NCI-H82 treated with DMSO at 0.1 percent for 48 hours (cell line): ENCODE data around the gene ACVR2A.

Source experiments
- DNase-seq: peaks from one replicate; lab custom pipeline; 2025; ENCODE audit not compliant: unreplicated experiment; lab: John Stamatoyannopoulos, UW

Gene ACVR2A

DNA sequence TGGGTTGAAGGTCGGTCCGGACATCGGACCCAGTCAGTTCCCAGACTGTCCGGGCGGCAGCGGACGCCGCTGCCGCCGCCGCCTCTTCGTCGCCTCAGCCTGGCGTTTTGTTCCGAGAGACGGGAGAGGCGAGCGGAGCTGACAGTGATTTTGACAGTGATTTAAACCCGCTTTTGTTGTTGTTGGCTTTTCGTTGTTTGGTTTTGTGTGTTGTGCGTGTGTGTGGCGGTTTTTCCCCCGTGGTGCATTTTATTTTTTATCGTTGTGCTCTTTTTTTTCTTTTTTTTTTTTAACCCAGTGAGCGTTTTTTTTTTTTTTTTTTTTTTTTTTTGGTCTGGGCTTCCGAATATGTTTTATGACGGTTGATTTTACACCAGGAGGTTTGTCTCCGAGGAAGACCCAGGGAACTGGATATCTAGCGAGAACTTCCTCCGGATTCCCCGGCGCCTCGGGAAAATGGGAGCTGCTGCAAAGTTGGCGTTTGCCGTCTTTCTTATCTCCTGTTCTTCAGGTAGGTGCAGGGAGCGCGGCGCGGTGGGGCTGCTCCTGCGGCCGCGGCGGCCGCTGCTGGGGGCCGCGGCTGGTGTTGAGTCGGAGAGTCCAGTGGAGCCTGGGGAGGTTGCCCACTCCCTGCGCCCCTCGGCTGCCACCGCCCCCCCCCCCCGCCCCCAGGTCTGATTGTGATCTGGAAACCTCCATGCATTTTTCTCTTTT lies at the start of gene ACVR2A:
ACVR2A (plus strand) TSS at position 333 of the 714 bp plus-strand sequence; CDS start at position 457, 124 bp downstream.
- DNase-seq, result no peak

DNA sequence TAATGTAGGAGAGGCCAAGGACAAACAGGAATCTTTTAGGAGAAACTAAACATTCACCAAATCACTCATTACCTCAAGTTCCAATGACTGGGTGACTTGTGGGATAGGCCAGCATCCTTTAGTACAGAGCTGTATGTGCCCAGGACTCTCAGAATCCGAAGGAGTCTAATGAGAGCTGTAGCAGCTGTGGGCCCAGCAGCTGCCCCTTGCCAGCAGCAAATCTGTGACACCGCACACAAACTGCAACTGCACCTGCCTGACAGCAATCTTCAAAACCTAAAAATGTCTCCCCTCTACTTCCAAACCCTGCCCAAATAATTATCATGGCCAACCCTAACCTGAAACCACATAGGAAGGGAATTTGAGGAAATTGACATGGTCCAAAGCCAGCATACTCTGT lies 44.5 kb upstream of the ACVR2A start:
- DNase-seq, result no peak

DNA sequence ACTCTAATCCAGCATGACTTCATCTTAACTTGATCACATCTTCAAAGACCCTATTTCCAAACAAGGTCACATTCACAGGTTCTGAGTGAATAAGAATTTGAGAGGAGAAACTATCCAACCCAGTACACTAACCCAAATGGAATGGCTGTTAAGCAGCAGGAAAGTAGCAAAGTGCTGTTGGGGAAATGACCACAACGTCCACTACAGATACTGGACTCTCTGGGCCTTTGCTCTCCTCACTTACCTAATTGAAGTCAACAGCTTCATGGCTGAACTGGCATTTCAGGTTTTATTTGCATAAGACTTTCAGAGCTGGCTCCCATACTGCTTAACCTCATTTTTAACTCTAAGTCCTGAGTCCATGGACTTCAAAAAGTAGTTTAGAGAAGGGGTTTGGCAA lies 38.0 kb upstream of the ACVR2A start:
- DNase-seq, result no peak

DNA sequence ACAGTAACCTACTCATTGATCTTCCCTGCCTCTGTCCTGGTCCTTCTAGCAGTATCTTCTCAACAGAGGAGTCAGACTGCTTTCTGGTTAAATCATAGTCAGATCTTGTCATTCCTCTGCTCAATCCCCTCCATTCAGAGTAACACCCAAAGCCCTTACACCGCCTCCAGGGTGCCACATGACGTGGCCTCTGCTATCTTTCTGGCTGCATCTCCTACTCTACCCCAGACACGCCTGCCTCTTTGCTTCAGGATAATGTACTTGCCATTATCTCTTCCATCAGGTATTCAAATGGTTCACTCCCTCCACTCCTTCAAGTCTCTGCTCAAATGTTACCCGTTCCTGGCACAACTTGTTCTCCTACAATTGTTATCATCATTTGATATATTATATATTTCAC lies 36.3 kb upstream of the ACVR2A start:
- no peak for DNase-seq

DNA sequence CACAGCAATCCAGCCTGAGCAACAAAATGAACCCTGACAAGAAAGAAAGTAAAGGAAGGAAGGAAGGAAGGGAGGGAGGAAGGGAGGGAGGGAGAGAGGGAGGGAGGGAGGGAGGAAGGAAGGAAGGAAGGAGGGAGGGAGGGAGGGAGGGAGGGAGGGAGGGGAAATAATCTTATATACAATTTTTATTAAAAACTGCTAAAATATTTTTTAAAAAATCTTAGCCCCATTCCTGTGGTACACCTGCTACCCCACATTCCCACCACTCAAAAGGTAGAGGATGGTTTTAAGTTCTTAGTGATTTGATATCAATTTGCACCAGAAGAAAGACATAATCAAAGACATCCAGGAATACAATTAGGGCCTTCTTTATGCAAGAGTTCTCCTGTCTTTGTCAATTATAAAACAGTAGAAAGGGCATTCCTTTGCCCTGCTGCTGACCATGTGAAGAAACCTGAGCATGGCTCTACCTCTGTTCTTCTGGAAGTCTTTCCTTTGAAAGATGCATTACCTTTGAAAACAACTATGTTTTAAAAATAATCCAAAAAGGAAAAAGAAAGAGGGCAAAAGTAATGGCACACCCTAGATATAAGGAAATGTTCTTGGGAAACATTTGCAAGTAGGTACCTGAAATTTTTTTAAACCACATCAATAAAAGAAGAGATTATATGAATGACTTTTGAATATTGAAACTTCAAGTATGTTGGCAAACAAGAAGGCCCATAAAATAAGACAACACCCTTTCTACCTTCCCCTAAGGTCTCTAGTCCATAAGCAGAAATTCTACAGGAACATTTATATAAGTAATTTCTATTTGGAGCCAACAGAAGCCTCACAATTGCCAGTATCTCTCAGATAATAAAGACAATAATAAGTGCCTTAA lies 33.7 kb upstream of the ACVR2A start:
- no peak for DNase-seq

DNA sequence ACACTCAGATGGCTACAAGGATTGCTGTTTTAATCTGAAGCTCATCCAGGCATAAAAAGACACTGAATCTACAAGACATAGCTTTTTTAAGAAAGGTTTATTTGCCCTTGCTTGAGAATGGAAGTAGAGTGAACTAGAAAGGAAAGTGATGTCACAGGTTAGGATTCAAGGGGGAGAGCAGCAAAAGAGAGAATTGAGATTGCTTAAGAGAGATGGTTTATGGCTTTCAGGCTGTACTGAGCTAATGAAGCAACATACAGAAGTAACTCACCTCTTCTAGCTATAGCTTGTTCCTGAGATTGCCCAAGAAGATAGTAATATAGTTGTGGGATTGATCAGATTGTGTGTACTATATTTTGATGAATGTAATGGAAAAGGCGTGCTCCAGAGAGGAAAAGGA lies 26.1 kb upstream of the ACVR2A start:
- DNase-seq, result no peak

DNA sequence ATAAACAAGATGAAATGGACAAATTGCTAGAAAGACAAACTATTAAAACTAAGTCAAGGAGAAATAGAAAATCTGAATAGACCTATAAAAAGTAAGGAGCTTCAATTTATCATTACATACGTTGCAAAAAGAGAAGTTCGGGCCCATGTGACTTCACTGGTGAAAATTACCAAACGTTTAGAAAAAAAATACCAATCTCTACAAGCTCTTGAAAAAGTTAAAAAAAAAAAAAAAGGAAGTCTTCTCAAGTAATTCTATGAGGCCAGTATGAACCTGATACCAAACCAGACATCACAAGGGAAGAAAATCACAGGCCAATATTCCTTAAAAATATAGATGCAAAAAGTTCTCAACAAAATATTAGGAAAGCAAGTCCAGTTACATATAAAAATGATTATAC lies 20.2 kb upstream of the ACVR2A start:
- DNase-seq, result no peak

DNA sequence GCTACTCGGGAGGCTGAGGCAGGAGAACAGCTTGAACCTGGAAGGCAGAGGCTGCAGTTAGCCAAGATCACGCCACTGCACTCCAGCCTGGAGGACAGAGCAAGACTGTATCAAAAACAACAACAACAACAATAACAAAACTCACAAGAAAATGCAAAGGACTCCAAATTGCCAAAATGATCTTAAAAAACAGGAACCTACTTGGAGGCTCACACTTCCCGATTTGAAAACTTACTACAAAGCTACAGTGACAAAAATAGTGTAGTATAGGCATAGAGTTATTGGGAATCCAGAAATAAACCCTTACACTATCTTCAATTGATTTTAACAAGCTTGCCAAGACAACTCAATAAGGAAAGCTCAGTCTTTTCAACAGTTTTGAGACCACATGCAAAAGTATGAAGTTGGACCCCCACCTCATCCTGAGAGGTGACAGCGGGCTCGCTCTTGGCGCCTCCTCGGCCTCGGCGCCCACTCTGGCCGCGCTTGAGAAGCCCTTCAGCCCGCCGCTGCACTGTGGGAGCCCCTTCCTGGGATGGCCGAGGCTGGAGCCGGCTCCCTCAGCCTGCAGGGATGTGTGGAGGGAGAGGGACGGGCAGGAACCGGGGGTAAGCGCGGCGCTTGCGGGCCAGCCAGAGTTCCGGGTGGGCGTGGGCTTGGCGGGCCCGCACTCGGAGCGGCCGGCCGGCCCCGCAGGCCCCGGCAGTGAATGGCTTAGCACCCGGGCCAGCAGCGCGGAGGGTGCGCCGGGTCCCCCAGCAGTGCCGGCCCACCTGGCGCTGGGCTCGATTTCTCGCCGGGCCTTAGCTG lies 18.3 kb upstream of the ACVR2A start:
- no peak for DNase-seq

DNA sequence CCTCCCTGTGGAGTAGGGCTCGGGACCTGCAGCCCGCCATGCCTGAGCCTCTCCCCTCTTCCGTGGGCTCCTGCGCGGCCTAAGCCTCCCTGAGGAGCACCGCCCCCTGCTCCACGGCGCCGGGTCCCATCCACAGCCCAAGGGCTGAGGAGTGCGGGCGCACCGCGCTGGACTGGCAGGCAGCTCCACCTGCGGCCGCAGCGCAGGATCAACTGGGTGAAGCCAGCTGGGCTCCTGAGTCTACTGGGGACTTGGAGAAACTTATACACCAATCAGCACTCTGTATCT lies 17.8 kb upstream of the ACVR2A start:
- DNase-seq, result no peak

DNA sequence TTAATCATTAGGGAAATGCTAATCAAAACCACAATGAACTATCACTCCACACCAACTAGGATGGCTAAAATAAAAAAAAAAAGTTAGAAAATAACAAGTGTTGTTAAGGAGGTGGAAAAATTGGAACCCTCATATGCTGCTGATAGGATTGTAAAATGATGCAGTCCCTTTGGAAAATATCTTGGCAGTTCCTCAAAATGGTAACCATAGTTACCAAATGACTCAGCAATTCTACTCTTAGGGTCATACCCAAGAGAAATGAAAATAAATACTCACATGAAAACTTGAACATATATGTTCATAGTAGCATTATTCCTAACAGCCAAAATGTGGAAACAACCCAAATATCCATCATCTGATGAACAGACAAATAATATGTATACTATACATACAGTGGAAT lies 15.7 kb upstream of the ACVR2A start:
- DNase-seq, result no peak

DNA sequence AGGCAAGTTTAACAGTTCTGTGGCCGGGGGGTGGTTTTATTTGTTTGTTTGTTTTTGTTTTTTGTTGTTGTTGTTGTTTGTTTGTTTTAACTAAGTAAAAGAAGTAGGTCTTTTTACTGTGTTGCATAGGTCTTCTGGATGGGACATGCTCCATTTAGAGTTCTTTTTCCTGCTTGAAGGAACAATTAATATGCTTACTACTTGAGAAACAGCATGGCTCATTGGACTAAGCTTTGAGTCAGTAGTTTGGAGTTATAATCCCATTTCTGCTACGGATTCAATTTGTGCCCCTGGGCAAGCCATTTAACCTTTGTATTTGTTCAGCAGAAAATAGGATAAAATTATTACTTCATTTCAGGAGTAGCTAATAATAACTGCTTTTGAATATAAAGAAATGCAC lies 8.7 kb upstream of the ACVR2A start:
- DNase-seq, result no peak

DNA sequence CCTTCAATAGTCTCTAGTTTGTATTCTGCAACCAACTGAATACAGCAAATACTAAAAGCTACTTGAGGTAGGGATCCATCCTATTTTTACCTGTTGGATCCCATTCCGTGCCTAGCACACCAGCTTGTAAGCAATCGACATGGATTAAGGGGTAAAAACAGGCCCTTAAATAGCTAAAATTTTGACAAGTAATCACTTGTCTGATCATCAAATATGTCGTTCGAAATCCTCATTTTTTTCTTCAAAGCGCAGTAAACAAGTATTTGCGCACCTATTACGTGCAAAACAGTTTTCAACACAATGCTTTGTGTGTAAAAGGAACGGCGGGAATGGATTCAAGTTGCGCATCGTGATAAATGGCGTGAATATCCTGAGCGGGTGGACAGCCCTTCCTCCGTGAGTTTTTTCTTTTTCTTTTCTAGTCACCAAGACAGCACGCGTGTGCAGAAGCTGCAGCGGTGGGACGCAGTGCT lies 1.4 kb upstream of the ACVR2A start:
- DNase-seq, result no peak

DNA sequence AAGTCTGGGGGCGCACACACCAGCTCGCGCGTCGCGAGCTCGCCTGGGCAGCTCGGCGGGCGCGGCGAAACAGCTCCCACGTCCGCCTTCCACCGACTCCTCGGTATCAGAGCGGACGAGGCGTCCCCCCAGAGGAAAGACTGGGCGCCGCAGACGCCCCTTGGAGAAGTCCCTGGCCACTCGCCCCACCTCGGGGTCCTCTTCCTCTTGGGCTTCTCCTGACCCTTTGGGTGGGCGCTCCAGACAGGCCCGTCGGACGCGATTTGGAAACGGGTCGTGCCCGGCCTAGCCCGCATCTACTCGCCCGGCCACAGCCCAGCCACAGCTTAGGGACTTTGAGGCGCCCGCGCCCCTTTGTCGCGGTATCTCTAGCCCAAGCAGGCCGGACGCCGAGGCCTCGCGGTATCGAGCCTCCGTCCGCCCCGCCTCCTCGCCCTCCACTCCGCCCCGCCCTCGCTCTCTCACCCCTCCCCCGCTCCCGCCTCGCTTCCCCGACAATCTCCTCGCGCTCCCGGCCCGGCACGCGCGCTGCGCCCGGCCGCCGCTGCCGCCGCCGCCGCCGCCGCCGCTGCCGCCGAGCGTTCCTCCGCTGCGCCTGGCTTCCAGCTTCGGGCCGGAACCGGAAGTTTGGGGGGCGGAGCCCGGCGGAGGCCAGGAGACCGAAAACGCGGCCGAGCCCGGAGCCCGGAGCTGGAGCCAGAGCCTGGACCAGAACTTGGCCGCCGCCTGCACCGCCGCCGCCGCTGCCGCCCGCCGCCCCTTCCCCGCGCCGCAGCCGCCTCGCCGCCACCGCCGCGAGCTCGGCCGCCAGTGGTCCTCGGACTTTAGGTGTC lies 749 bp upstream of the ACVR2A start:
- DNase-seq, result peak; percentile 64

DNA sequence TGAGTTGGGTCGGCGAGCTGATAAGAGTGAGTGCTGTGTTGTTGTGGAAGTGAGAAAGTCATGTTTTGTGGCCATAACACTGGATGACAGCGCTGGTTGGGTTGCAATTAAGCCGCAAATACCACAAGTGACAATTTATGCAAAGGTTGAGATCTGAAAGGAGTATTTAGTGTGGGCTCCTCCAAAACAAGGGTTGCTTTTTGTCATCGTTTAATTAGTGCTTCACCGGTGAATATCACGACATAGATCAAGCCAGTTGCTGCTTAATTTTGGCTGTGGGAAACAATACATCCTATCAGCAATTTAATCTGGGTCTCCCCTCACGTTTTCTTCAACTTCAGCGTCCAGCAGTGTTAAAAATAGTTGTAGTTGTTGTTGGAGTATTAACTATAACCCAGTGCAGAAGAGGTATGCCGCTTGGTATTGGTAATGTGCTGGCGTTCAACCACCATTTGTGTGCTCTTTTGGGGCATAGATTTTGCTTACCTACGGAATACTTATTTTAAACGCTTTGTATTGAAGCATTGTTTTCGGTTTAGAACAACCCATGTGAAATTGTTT lies 662 bp downstream of the ACVR2A start:
- no peak for DNase-seq

DNA sequence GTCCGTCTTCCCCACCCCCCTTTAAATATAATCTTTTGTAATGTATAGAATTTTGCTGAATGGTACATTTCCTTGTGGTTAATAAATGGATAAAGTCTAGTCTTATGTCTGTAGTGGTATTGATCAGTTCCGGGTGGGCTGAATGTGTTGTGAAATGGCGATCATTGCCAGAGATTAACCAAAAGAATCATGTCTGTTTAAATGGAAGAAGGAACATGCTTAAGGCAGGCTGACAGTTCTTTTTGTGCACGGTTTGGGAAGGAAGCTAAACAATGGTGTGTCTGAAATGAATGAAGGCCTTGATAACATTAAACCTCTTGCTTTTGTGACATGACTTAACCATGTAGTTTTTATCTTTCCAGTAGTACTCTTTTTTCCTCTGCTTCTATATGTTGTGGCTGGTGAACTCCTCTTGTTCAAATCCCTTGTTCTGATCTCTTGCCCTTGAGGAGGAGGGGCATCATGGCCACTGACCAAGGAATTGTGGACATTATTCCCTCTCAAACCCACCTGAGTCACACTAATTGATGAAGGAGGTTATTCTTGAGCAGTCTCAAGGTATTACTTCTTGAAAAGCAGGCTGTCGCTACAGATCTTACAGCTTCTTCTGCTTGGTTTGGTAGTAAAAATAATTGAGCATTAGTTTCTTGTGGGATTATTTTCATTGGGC lies 1.7 kb downstream of the ACVR2A start:
- peak; percentile 29 for DNase-seq

DNA sequence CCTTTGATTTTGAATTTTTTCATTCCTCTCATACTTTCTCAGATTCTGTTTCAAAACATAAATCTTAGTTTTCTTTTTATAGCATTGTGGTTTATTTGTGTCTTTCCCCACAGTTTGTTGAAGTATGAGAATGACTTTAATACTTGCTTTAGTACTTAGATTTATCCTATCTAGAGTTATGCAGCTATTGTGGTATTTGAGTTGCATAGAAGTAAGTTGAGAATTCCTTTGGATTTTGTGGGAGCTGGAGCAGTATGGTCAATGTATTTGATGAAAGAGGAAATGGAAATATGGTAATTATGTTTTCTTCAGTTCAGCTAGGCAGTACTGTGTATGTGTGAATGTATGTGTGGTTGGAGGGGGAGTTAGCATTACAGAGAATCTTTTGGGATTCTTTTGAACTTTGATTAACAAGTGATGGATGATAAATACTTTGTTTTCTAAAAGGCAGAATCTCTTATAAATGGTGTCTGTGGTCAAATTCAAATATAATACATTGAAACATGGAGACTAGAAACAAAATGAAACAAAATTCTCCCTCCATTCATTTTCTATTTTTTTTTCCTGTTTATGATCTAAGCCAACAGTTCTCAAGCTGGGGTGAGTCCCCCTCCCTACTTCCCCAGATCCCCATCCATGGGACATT lies 3.0 kb downstream of the ACVR2A start:
- no peak for DNase-seq

DNA sequence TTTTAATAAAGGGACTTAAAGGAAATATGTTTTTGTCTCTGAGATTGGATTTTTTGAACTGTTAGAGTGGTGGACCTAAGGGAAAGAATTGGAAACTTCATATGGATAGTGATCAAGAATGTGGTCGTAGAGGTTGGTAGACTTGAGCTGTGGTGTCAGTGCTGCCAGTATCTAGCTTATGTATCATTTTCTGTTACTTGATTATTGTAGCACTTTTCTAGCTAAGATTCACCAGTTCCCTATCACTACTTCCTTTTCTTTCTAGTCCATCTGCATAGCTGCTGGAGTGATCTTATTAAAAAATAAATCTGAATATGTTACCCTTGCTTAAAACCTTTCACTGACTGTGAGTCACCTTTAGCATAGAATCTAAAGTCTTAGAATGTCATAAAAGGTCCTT lies 6.0 kb downstream of the ACVR2A start:
- DNase-seq, result no peak

DNA sequence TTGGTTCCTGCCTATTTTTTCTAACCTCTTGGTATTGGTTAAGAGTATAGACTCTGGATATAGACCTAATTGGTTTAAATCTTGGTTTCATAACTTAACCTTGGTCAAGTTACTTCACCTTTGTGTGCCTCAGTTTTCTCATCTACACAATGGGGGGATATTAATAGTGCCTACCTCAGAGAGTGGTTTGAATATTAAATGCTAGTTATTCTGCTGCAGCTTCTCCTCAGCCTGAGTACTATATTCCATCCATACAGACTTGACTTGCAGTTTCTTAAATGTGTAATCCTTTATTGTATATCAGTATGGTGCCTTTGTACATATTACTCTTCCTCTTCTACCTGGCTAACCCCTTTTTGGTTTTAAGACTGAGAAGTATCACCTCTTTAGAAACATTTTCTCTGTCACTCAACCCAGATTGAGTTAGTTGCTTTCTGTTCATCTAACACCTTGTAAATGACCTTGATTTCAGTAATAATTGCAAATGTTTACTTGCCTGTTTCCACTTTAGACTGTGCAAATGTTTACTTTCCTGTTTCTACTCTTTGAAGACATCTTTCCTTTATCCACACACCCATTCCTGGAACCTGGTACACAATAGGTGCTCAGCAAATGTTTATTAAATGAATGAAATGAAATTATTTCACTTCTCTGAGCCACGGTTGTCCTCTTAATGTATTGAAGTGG lies 6.6 kb downstream of the ACVR2A start:
- DNase-seq, result no peak
